OCI-LY3 (cell line): Measurements from ENCODE around the gene RAB11FIP5.

ENCODE experiments used
- H2AFZ ChIP-seq: fragments of 200-600, 300-600 bp; shearing (Covaris generic); 2 replicates; pipeline ENCODE4 v1.6.0; 2014; ENCODE audit warnings: antibody characterized with exemption, low read depth, low read length
- H3K27ac ChIP-seq: fragments of 200-600, 300-600 bp; sonication (generic); 2 replicates; pipeline ENCODE4 v1.5.1; 2014; ENCODE audit warnings: mild to moderate bottlenecking, low read length, moderate library complexity, mixed read lengths
- H3K27me3 ChIP-seq: fragments of 200-600, 300-600 bp; sonication (generic); 2 replicates; pipeline ENCODE4 v1.6.1; 2014; ENCODE audit warnings: low read depth, low read length, mixed read lengths
- H3K36me3 ChIP-seq: fragments of 200-600, 300-600 bp; sonication (generic); replicated peaks from 2 replicates; pipeline ENCODE3; 2014; ENCODE audit warnings: low read depth, low read length, mixed read lengths
- H3K4me1 ChIP-seq: fragments of 300-600, 200-600 bp; sonication (generic); 2 replicates; pipeline ENCODE4 v1.6.1; 2014; ENCODE audit warnings: low read length, mixed read lengths
- H3K4me2 ChIP-seq: fragments of 200-600, 300-600 bp; sonication (generic); 2 replicates; pipeline ENCODE4 v1.6.1; 2014; ENCODE audit warnings: low read length, mixed read lengths
- H3K4me3 ChIP-seq: fragments of 300-600, 200-600 bp; sonication (generic); 2 replicates; pipeline ENCODE4 v1.5.1; 2014; ENCODE audit warnings: antibody characterized with exemption, mild to moderate bottlenecking, low read length, moderate library complexity
- H3K79me2 ChIP-seq: fragments of 300-600, 200-600 bp; shearing (Covaris generic); 2 replicates; pipeline ENCODE4 v1.6.1; 2014; ENCODE audit warnings: mild to moderate bottlenecking, low read length, mixed read lengths
- H3K9ac ChIP-seq: fragments of 300-600, 200-600 bp; shearing (Covaris generic); 2 replicates; pipeline ENCODE4 v1.6.0; 2014; ENCODE audit warnings: mild to moderate bottlenecking, low read length, moderate library complexity
- H3K9me3 ChIP-seq: fragments of 200-600, 300-600 bp; shearing (Covaris generic); 2 replicates; pipeline ENCODE4 v1.6.1; 2014; ENCODE audit warnings: low read length, mixed read lengths; ENCODE audit not compliant: insufficient read depth
- H4K20me1 ChIP-seq: fragments of 200-600, 300-600 bp; sonication (generic); 2 replicates; pipeline ENCODE4 v1.6.1; 2016; ENCODE audit warnings: low read length, mixed read lengths; ENCODE audit not compliant: insufficient read depth
- EZH2phosphoT487 ChIP-seq: fragments of 200-600 bp; shearing (Covaris generic); IDR thresholded peaks from 2 replicates; pipeline ENCODE4 v1.6.1; 2018; ENCODE audit warnings: antibody characterized with exemption, mixed run types, low read depth
- TF ChIP-seq, protein P1 (sequence below): fragments of 200-600, 300-600 bp; sonication (generic); IDR thresholded peaks from 2 replicates; pipeline ENCODE4 v1.5.1; 2014; ENCODE audit warnings: antibody characterized with exemption, low read length, low read depth

Gene RAB11FIP5

GRCh38 chr2:73033766-73034381 lies 78.9 kb downstream of the RAB11FIP5 start:
- TF ChIP-seq EZH2phosphoT487: no peak
- TF ChIP-seq, protein P1, sequence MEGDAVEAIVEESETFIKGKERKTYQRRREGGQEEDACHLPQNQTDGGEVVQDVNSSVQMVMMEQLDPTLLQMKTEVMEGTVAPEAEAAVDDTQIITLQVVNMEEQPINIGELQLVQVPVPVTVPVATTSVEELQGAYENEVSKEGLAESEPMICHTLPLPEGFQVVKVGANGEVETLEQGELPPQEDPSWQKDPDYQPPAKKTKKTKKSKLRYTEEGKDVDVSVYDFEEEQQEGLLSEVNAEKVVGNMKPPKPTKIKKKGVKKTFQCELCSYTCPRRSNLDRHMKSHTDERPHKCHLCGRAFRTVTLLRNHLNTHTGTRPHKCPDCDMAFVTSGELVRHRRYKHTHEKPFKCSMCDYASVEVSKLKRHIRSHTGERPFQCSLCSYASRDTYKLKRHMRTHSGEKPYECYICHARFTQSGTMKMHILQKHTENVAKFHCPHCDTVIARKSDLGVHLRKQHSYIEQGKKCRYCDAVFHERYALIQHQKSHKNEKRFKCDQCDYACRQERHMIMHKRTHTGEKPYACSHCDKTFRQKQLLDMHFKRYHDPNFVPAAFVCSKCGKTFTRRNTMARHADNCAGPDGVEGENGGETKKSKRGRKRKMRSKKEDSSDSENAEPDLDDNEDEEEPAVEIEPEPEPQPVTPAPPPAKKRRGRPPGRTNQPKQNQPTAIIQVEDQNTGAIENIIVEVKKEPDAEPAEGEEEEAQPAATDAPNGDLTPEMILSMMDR: no peak
- no peak overlapping the region for H3K4me2 ChIP-seq
- no peaks in the 10 kb centered on the region for H3K9me3 ChIP-seq
- H3K27me3 ChIP-seq: no peaks in the 10 kb centered on the region
- H3K36me3 ChIP-seq: no peaks in the 10 kb centered on the region
- H3K79me2 ChIP-seq: no peaks in the 10 kb centered on the region
- no peak overlapping the region for H2AFZ ChIP-seq
- no peak overlapping the region for H3K4me3 ChIP-seq
- no peak overlapping the region for H3K27ac ChIP-seq
- no peaks in the 10 kb centered on the region for H4K20me1 ChIP-seq
- peaks cover 5% of the 10 kb centered on the region; the same call in 1 of the 2 replicates for H3K4me1 ChIP-seq
- H3K9ac ChIP-seq: no peak overlapping the region

DNA sequence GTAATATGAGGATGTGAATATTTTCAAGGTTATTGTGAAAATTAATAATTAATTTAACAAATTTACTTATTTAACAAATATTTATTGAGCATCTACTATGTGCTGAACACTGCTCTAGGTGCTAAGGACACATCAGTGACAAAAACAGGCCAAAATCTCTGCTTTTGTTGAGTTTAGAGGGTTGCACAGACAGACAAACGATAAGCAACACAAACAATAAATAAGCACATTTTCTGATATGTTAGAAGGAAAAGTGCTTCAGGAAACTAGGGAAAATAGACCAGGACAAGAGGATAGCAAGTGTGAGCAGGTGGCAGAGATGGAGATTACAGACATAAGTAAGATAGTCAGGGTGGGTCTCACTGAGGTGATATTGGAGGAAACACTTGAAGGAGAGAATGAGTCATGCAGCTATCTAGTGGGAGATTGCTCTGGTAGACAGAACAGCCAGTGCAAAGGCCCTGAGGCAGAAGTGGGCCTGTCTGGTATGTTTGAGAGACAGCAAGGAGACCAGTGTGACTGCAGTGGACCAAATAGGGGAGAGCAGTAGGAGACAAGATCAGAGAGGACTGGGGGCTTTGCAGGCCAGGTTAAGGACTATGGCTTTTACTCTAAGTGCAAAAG lies 79.5 kb downstream of the RAB11FIP5 start:
- no peak for TF ChIP-seq EZH2phosphoT487
- TF ChIP-seq, protein P1: no peak
- Histone ChIP-seq H4K20me1 (no peaks in the 10 kb centered on the region), H3K27ac (no peak overlapping the region)

GRCh38 chr2:73032702-73033097 lies 80.0 kb downstream of the RAB11FIP5 start:
- no peaks in the 10 kb centered on the region for H3K9me3 ChIP-seq
- no peak overlapping the region for H2AFZ ChIP-seq
- no peak overlapping the region for H3K27ac ChIP-seq
- no peak overlapping the region for H3K4me2 ChIP-seq
- H3K4me3 ChIP-seq: no peak overlapping the region
- H3K79me2 ChIP-seq: no peaks in the 10 kb centered on the region
- no peaks in the 10 kb centered on the region for H3K27me3 ChIP-seq
- no peaks in the 10 kb centered on the region for H3K36me3 ChIP-seq
- TF ChIP-seq, protein P1: no peak
- TF ChIP-seq EZH2phosphoT487: no peak
- H4K20me1 ChIP-seq: no peaks in the 10 kb centered on the region
- peaks cover 5% of the 10 kb centered on the region; the same call in 1 of the 2 replicates for H3K4me1 ChIP-seq
- no peak overlapping the region for H3K9ac ChIP-seq

More for the DNA sequence above, 79.5 kb downstream of the RAB11FIP5 start:
- Histone ChIP-seq H3K4me3 (no peak overlapping the region), H3K27me3 (no peaks in the 10 kb centered on the region), H3K9me3 (no peaks in the 10 kb centered on the region), H3K79me2 (no peaks in the 10 kb centered on the region), H3K9ac (no peak overlapping the region), H3K36me3 (no peaks in the 10 kb centered on the region), H3K4me1 (peaks cover 5% of the 10 kb centered on the region; the same call in 1 of the 2 replicates), H3K4me2 (no peak overlapping the region), H2AFZ (no peak overlapping the region)

GRCh38 chr2:73031725-73032701 lies 80.7 kb downstream of the RAB11FIP5 start:
- Histone ChIP-seq H3K9me3 (no peaks in the 10 kb centered on the region), H2AFZ (no peak overlapping the region), H3K27ac (no peak overlapping the region), H3K36me3 (no peaks in the 10 kb centered on the region), H3K9ac (no peak overlapping the region), H3K79me2 (no peaks in the 10 kb centered on the region), H3K4me2 (no peak overlapping the region), H4K20me1 (no peaks in the 10 kb centered on the region), H3K27me3 (no peaks in the 10 kb centered on the region), H3K4me3 (no peak overlapping the region), H3K4me1 (peaks cover 5% of the 10 kb centered on the region; the same call in 1 of the 2 replicates)
- no peak for TF ChIP-seq EZH2phosphoT487
- TF ChIP-seq, protein P1: no peak
